T-helper 17 cell (primary cell): ENCODE results near the gene MCF2L2. TPM values are rescaled to one million over a fixed set of nuclear protein-coding genes. Genes with fewer than 3 reads are reported as not detected.
A peak's percentile ranks its signal among the peaks of the same experiment; 100 is the strongest.

Experiments used
- ATAC-seq: fragments of 150-1000 bp; cut with Tn5 transposase; 2 replicates; pipeline ENCODE4 v1.10.0; 2021; ENCODE audit warnings: mild to moderate bottlenecking, moderate library complexity
- DNase-seq, 3 donors: peaks; one replicate each; pipeline versions ENCODE4 v3.0.0 to v3.0.0-alpha.2; 2020 to 2021
- H3K9me3 ChIP-seq: one replicate; pipeline ENCODE4 v1.7.0; 2013; ENCODE audit warnings: low read length, mild to moderate bottlenecking; ENCODE audit not compliant: control insufficient read depth, poor library complexity, severe bottlenecking
- H3K27ac Mint-ChIP-seq: one replicate; pipeline ENCODE4 v1.8.0; 2022; ENCODE audit warnings: mild to moderate bottlenecking, moderate library complexity, mixed read lengths
- H3K27me3 Mint-ChIP-seq: one replicate; pipeline ENCODE4 v1.8.0; 2022; ENCODE audit warnings: mixed read lengths
- H3K36me3 Mint-ChIP-seq: one replicate; pipeline ENCODE4 v1.8.0; 2022; ENCODE audit warnings: low read depth, mixed read lengths
- H3K4me1 Mint-ChIP-seq: one replicate; pipeline ENCODE4 v1.8.0; 2022; ENCODE audit warnings: mild to moderate bottlenecking, mixed read lengths
- H3K4me3 Mint-ChIP-seq: one replicate; pipeline ENCODE4 v1.8.0; 2022; ENCODE audit warnings: mild to moderate bottlenecking, moderate library complexity, mixed read lengths
- total RNA-seq, 4 donors: library from RNA in 2 of 4; stranded (reverse) in 2 of 4; gene quantifications; one replicate each; pipeline ENCODE4 v1.2.3 and lab custom pipeline; 2022 to 2026

MCF2L2 gene
- total RNA-seq, 2 donors from 2014 or later: 25.7 to 27.2 TPM

DNA sequence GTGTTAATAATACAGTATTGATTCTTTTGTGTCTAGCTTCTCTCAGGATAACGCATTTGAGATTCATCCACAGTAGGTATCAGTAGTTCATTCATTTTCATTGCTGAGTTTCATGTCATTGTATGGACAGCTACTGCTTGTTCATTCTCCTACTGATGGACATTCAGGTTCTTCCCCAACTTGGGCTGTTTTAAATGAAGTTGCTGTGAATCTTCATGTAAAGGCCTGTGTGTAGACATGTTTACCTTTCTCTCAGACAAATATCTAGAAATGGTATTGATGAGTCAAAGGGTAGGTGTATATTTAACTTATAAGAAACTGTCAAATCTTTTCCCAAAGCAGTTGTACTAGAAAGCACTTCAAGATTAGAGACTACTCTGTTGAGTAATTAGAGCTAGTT, 26.7 kb downstream of the MCF2L2 start:
- Mint-ChIP-seq H3K4me1 (peaks cover 13% of the 10 kb centered on the region), H3K27me3 (no peaks in the 10 kb centered on the region), H3K4me3 (no peak overlapping the region), H3K36me3 (no peaks in the 10 kb centered on the region), H3K27ac (peak overlapping the region; percentile 27)
- H3K9me3 ChIP-seq: no peaks in the 10 kb centered on the region
- DNase-seq: no peak
- ATAC-seq: no peak

DNA sequence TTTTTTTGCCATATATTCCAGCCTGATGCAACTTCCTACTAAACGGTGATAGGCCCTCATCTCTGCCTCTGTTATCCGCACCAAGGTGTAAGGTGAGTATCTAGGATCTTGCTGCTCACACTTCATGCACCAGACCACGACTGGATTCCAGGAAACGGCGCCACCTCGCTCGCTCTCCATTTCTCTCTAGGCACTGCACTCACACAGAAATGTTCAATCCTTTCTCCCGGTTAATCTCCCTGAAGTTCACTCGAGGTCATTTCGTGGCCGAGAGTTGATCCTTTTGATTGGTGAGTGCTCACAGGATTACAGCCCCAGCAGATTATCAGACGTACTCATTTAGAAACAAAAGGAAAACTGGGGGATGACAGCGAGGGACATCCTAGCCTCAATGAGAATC, 28.1 kb downstream of the MCF2L2 start:
- Mint-ChIP-seq H3K27me3 (no peaks in the 10 kb centered on the region), H3K27ac (peak overlapping the region; percentile 68), H3K36me3 (no peaks in the 10 kb centered on the region), H3K4me1 (peaks cover 13% of the 10 kb centered on the region), H3K4me3 (no peak overlapping the region)
- no peaks in the 10 kb centered on the region for H3K9me3 ChIP-seq
- DNase-seq (no peak), ATAC-seq (no peak)

DNA sequence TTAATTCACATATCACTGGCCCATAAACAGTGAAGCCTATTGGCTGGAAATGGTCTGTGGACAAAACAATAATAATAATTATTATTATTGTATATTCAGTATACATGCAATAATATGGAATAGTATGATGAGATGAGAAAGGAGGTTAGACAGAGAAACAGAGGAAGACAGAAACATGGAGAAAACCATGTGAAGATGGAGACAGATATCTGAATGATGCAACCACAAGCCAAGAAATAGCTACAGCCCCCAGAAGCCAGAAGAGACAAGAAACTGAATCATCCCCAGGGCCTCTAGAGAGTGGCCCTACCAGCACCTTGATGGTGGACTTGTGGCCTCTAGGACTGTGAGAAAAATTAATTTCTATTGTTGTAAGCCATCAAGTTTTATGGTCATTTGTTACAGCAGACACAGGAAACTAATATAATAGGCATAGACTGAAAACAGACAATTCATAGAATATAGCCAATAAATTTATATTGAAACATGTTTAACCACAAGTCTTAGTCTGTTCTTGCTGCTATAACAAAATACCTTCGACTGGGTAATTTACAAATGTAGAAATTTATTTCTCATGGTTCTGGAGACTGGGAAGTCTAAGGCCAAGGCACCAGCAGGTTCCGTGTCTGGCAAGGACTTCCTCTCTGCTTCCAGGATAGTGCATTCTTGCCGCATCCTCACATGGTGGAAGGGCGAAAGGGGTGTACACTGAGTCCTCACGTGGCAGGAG, 31.6 kb downstream of the MCF2L2 start:
- Mint-ChIP-seq H3K4me3 (no peak overlapping the region), H3K4me1 (peaks cover 7% of the 10 kb centered on the region), H3K27me3 (no peaks in the 10 kb centered on the region), H3K27ac (no peak overlapping the region), H3K36me3 (no peaks in the 10 kb centered on the region)
- H3K9me3 ChIP-seq: no peaks in the 10 kb centered on the region
- DNase-seq (no peak), ATAC-seq (no peak)

DNA sequence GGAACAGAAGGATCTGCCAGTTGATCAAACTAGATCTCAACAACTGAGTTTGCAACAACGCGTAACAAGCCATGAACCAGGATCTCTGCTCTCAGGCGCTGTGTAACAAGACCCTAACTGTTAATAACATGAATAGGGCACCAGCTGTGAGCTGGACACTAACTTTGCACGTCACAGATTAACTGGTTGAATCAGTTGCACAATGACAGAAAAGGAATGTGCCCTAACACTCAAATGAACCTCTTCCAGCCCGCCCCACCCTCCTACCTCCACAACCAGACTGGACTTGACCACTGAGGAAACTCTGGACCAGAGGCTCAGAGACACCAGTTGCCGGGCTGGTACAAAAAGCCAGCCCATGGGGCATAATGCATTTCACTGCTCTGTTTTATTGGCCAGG, 34.3 kb downstream of the MCF2L2 start:
- no peaks in the 10 kb centered on the region for H3K9me3 ChIP-seq
- ATAC-seq (no peak), DNase-seq (no peak)
- no peak overlapping the region for H3K27ac Mint-ChIP-seq
- no peaks in the 10 kb centered on the region for H3K36me3 Mint-ChIP-seq
- no peaks in the 10 kb centered on the region for H3K27me3 Mint-ChIP-seq
- H3K4me3 Mint-ChIP-seq: no peak overlapping the region
- H3K4me1 Mint-ChIP-seq: peaks cover 6% of the 10 kb centered on the region

DNA sequence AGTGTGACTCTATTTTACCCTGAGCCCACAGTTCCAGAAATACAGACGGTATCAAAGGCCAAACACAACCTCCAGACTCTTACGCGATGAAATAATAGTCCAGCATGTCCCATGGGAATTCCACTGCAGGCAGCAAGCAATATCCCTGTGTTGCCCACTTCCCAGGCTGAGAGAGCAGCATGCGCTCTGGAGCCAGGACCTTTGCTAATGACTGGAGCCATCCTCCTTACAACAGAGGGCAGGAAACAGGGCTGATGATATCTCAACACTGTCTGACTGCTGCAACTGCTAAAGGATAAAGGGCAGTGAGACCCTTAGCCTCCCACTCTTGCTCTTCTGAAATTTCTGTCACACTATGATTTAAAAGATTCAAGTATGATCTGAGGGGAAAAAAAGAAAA, 34.8 kb downstream of the MCF2L2 start:
- Mint-ChIP-seq H3K4me3 (no peak overlapping the region), H3K27me3 (no peaks in the 10 kb centered on the region), H3K4me1 (peaks cover 6% of the 10 kb centered on the region), H3K27ac (no peak overlapping the region), H3K36me3 (no peaks in the 10 kb centered on the region)
- DNase-seq (no peak), ATAC-seq (no peak)
- H3K9me3 ChIP-seq: no peaks in the 10 kb centered on the region

DNA sequence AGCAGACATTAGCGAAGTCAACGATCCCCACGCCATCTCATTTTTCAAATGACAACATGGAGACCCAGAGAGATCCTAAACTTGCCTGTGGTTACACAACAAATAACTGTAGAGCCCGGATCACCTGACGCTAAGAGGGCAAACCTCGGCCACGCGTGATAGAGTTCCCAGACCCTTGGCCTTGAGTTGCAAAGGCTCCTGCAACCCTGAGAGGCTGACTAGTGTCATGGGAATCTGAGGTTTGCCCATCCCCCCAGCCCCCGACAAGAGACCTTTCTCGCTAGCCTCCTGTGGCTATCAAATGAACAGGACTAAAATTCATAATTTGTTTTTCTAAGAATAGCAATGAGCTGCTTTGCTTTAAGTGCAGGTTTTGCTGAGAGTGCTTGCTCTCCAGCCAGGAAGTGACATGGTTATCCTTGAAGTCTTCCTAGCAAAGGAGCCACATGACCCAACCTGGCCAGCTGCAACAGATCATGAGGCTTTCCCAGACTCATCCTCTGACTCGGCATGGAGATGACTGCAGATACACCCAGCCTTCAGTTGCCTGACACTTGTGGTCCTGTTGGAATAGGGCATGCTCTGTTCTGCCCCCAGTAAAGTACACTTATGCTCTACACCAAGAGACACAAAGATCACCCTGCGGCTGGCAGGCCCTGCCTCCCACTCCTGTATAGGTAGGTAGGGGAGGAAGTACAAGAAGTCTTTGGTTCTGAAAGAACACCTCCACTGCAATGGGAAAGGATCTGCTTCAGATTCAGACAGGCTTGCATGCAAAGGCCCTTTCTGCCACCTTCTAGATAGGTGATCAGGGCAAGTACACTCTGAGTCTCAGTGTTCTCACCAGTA, 36.0 kb downstream of the MCF2L2 start:
- Mint-ChIP-seq H3K4me3 (no peak overlapping the region), H3K4me1 (peaks cover 6% of the 10 kb centered on the region), H3K36me3 (no peaks in the 10 kb centered on the region), H3K27me3 (no peaks in the 10 kb centered on the region), H3K27ac (no peak overlapping the region)
- DNase-seq: no peak
- no peak for ATAC-seq
- no peaks in the 10 kb centered on the region for H3K9me3 ChIP-seq

DNA sequence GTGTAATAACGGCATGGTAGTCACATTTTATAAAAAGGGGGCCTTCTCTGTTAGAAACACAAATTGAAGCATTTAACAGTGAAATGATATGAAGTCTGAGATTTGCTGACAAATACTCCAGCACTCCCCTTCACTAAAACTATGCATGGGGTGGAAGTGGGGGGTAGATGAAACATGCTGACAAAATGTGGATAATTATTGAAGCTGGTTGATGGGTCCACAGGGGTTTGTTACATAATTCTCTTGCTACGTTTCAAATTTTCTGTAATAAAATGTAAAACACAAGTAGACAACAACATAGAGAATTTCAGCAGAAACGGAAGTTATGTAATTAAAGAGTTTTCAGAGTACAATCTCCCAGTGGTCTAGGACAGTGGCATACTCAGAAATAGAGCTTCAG, 37.0 kb downstream of the MCF2L2 start:
- no peak for ATAC-seq
- H3K9me3 ChIP-seq: no peaks in the 10 kb centered on the region
- no peak for DNase-seq
- Mint-ChIP-seq H3K4me3 (no peak overlapping the region), H3K4me1 (peaks cover 6% of the 10 kb centered on the region), H3K27ac (no peak overlapping the region), H3K27me3 (no peaks in the 10 kb centered on the region), H3K36me3 (no peaks in the 10 kb centered on the region)

DNA sequence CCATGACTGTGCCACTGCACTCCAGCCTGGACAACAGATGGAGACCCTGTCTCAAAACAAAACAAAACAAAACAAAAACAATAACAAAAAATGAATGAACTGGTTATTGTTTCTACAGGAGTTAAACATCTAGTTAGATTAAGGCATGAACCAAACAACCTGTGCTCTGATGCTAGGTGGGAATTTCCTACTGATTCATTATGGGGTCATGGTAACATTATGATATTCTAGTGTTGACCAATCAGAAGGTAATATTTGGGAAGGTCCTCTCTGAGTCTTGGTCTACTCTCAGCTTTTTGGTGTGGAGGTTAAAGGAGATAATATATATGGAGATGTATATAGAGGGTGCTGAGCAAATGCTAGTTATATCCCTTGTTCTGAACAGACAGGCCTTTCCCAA, 37.6 kb downstream of the MCF2L2 start:
- H3K9me3 ChIP-seq: no peaks in the 10 kb centered on the region
- DNase-seq (no peak), ATAC-seq (no peak)
- Mint-ChIP-seq H3K27me3 (no peaks in the 10 kb centered on the region), H3K4me1 (peaks cover 7% of the 10 kb centered on the region), H3K36me3 (peaks cover 1% of the 10 kb centered on the region), H3K4me3 (no peak overlapping the region), H3K27ac (no peak overlapping the region)

DNA sequence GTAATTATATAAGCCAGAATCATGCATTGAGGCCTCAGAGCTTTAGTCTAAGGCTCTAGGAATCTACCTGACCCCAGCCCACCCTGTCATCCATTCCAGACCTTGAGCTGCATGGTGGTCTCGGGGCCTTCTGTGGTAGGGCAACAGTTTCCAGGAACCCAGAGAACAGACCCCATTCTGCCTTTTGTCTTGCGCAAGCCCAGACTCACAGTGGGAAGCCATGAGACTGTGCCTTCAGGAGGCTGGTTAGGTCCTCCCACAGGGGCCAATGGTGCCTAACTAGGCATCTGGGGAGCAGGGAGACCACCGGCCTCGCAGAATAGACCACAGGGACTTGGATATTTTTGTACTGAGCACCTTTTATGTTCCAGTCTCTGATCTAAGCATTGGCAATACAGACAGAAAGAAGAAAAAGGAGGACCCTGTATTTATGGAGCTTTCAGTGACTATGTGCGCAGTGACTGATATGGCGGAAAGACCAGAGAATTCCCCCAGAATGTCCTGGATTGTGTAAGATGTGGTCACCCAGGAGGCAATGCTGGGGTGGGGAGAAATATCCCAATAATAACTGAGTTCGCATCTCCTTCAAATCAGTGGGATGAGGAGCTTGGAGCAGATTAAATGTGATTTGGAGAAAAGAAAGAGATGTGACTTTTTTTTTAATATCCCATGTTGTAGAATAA, 40.1 kb downstream of the MCF2L2 start:
- no peak overlapping the region for H3K4me3 Mint-ChIP-seq
- ATAC-seq: no peak
- H3K27me3 Mint-ChIP-seq: no peaks in the 10 kb centered on the region

DNA sequence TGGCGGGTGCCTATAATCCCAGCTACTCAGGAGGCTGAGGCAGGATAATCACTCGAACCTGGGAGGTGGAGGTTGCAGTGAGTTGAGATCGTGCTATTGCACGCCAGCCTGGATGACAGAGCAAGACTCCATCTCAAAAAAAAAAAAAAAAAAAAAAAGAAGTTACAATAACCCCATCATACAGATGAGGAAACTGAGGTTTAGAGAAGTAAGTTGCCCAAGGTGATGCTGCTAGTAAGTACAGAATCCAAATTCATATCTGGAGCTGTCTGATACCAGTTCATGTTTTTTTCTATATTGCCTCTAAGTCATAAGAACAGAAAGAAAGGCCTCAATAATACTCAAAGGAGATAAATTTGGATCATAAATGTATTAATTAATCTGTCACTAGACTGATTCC, 40.6 kb downstream of the MCF2L2 start:
- no peak overlapping the region for H3K27ac Mint-ChIP-seq
- ATAC-seq (no peak), DNase-seq (no peak)
- H3K36me3 Mint-ChIP-seq: peaks cover 2% of the 10 kb centered on the region
- H3K4me3 Mint-ChIP-seq: no peak overlapping the region
- no peaks in the 10 kb centered on the region for H3K27me3 Mint-ChIP-seq
- H3K4me1 Mint-ChIP-seq: peaks cover 7% of the 10 kb centered on the region
- H3K9me3 ChIP-seq: no peaks in the 10 kb centered on the region

More for the DNA sequence above, 40.1 kb downstream of the MCF2L2 start:
- no peak for DNase-seq
- peaks cover 2% of the 10 kb centered on the region for H3K36me3 Mint-ChIP-seq
- H3K9me3 ChIP-seq: no peaks in the 10 kb centered on the region
- no peak overlapping the region for H3K27ac Mint-ChIP-seq
- H3K4me1 Mint-ChIP-seq: peaks cover 8% of the 10 kb centered on the region

DNA sequence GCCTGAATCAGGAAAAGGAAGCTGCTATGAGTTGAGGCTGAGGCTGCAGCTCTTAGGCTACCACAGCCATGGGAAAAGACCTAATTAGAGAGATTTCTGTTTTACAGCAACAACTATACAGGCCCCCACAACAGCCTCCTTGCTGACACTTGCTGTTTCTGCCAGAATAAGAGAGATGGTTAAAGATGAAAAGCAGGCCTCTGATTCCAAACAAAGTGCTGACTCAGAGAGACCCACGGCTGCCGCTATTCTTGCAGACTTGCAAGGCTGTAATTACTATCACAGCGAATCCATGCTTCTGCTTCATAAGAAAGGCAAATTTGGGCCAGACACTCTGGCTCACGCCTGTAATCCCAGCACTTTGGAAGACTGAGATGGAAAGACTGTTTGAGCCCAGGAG, 41.8 kb downstream of the MCF2L2 start:
- peak overlapping the region; percentile 24 for H3K27ac Mint-ChIP-seq
- DNase-seq (no peak), ATAC-seq (no peak)
- H3K9me3 ChIP-seq: no peaks in the 10 kb centered on the region
- H3K27me3 Mint-ChIP-seq: no peaks in the 10 kb centered on the region
- H3K4me3 Mint-ChIP-seq: no peak overlapping the region
- H3K4me1 Mint-ChIP-seq: peaks cover 3% of the 10 kb centered on the region
- H3K36me3 Mint-ChIP-seq: peaks cover 2% of the 10 kb centered on the region

DNA sequence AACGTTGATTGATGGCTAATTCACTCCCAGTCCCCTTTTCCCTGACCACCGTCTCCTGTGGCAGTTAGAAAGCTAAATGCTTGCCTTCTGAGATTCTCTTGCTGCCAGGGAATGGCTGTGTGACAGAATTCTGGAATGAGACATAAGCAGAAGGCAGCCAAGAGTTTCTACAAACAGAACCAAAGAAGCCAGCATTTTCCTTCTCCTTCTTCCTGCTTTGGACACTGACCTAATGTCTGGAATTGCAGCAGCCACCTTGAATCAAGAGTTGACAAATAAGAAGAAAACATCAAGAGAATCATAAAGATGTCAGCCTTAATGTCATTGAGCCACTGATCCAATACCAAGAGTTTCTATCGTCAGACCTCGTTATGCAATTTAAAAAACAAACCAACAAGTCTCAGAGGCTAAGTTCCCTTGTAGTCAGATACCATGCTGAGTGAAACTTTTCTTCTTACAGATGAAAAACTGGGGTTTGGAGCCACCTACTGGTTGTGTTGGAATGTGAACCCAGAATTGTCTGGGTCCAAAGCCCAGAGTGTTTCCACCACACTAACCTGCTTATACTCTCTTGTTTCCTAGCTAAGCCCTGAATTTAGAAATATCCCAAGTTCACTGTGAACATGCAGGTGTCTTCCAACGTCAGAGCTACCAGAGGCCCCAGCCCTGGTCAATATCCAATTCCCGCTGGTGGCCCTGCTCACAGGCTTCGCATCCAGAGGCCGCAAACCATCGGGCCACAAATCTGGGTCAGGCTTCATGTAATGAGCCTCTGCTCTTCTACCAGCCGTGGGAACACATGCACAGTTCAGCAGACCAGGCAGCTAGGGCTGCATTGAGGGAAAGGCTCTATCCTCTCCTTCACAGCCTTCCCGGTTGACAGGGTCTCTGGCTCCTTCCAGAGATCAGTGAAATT, 42.5 kb downstream of the MCF2L2 start:
- Mint-ChIP-seq H3K27ac (peak overlapping the region; percentile 24), H3K36me3 (peaks cover 2% of the 10 kb centered on the region), H3K4me3 (no peak overlapping the region), H3K27me3 (no peaks in the 10 kb centered on the region), H3K4me1 (peaks cover 3% of the 10 kb centered on the region)
- H3K9me3 ChIP-seq: no peaks in the 10 kb centered on the region
- ATAC-seq: peak; percentile 86
- DNase-seq: peak in 1 of 3 donors; percentile 29
